HL-60 (cell line): Measurements from ENCODE around the gene HELZ.

ENCODE experiments used
- GABPA ChIP-seq: IDR thresholded peaks from 2 replicates; pipeline ENCODE4 v1.6.1; 2012; ENCODE audit warnings: low read depth
- POLR2AphosphoS5 ChIP-seq: IDR thresholded peaks from 2 replicates; pipeline ENCODE4 v1.6.1; 2012; ENCODE audit warnings: low read depth
- SPI1 ChIP-seq: IDR thresholded peaks from 2 replicates; pipeline ENCODE4 v1.6.1; 2012; ENCODE audit warnings: low read depth, mild to moderate bottlenecking, borderline replicate concordance
- TF ChIP-seq, protein P1 (sequence below): IDR thresholded peaks from one replicate; pipeline ENCODE4 v1.5.1; 2011; ENCODE audit warnings: low read length, control low read depth, inconsistent platforms; ENCODE audit not compliant: insufficient read depth
- TF ChIP-seq, protein P2 (sequence below): IDR thresholded peaks from 2 replicates; pipeline ENCODE4 v1.6.1; 2012; ENCODE audit warnings: low read depth; ENCODE audit not compliant: insufficient replicate concordance

DNA sequence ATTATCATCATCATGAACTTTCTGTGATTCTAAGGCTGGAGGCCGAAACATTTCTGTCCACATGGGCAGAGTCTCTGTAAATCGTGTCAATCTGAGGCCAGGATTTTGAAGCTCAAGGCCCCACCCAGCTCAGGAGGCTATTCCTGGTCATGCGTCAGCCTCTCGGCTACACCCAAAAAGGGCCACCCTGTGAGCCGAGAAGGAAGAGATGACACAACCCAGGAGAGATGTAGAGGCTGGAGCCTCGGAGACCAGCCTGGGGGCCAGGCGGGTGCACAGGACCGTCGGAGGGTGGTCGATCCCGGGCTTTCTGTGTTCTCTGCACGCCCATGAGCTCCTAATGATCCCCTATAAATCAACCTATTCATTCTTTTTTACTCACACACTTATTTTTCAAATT lies 201.7 kb downstream of the HELZ start:
- TF ChIP-seq, protein P1, sequence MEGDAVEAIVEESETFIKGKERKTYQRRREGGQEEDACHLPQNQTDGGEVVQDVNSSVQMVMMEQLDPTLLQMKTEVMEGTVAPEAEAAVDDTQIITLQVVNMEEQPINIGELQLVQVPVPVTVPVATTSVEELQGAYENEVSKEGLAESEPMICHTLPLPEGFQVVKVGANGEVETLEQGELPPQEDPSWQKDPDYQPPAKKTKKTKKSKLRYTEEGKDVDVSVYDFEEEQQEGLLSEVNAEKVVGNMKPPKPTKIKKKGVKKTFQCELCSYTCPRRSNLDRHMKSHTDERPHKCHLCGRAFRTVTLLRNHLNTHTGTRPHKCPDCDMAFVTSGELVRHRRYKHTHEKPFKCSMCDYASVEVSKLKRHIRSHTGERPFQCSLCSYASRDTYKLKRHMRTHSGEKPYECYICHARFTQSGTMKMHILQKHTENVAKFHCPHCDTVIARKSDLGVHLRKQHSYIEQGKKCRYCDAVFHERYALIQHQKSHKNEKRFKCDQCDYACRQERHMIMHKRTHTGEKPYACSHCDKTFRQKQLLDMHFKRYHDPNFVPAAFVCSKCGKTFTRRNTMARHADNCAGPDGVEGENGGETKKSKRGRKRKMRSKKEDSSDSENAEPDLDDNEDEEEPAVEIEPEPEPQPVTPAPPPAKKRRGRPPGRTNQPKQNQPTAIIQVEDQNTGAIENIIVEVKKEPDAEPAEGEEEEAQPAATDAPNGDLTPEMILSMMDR = no peak
- TF ChIP-seq GABPA (no peak), POLR2AphosphoS5 (no peak), SPI1 (no peak)
- TF ChIP-seq, protein P2, sequence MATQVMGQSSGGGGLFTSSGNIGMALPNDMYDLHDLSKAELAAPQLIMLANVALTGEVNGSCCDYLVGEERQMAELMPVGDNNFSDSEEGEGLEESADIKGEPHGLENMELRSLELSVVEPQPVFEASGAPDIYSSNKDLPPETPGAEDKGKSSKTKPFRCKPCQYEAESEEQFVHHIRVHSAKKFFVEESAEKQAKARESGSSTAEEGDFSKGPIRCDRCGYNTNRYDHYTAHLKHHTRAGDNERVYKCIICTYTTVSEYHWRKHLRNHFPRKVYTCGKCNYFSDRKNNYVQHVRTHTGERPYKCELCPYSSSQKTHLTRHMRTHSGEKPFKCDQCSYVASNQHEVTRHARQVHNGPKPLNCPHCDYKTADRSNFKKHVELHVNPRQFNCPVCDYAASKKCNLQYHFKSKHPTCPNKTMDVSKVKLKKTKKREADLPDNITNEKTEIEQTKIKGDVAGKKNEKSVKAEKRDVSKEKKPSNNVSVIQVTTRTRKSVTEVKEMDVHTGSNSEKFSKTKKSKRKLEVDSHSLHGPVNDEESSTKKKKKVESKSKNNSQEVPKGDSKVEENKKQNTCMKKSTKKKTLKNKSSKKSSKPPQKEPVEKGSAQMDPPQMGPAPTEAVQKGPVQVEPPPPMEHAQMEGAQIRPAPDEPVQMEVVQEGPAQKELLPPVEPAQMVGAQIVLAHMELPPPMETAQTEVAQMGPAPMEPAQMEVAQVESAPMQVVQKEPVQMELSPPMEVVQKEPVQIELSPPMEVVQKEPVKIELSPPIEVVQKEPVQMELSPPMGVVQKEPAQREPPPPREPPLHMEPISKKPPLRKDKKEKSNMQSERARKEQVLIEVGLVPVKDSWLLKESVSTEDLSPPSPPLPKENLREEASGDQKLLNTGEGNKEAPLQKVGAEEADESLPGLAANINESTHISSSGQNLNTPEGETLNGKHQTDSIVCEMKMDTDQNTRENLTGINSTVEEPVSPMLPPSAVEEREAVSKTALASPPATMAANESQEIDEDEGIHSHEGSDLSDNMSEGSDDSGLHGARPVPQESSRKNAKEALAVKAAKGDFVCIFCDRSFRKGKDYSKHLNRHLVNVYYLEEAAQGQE = no peak
